Liver (tissue), 8 donors: ENCODE measurements around the gene SORL1-AS1.

Experiments used
- DNase-seq: peaks from one replicate; pipeline ENCODE4 v3.0.0-alpha.2; 2017; ENCODE audit warnings: low spot score
- H3K27ac ChIP-seq, 2 donors: one replicate each; pipeline ENCODE4 v1.7.0; 2013; ENCODE audit warnings: inconsistent platforms in 2 of 2, low read length in 2 of 2, control low read depth in 1 of 2, low read depth in 1 of 2, mild to moderate bottlenecking in 1 of 2
- H3K27me3 ChIP-seq, 4 donors: one replicate each; pipeline versions ENCODE4 v1.6.1 to v1.7.0; 2013; ENCODE audit warnings: low read length in 3 of 4, inconsistent platforms in 1 of 4, mild to moderate bottlenecking in 1 of 4, moderate library complexity in 1 of 4; ENCODE audit not compliant: control insufficient read depth in 4 of 4, insufficient read depth in 4 of 4
- H3K36me3 ChIP-seq, 4 donors: one replicate each; pipeline versions ENCODE4 v1.6.1 to v1.7.0; 2013; ENCODE audit warnings: low read length in 3 of 4, mild to moderate bottlenecking in 3 of 4, low read depth in 1 of 4, moderate library complexity in 1 of 4; ENCODE audit not compliant: control insufficient read depth in 4 of 4, insufficient read depth in 3 of 4
- H3K4me1 ChIP-seq, 4 donors: one replicate each; pipeline versions ENCODE4 v1.6.1 to v1.7.0; 2013; ENCODE audit warnings: low read length in 3 of 4, mild to moderate bottlenecking in 3 of 4, moderate library complexity in 1 of 4; ENCODE audit not compliant: control insufficient read depth in 4 of 4, insufficient read depth in 4 of 4
- H3K4me3 ChIP-seq, 3 donors: one replicate each; pipeline versions ENCODE4 v1.6.1 to v1.7.0; 2013; ENCODE audit warnings: low read length in 3 of 3, control low read depth in 1 of 3, low read depth in 1 of 3, mild to moderate bottlenecking in 1 of 3
- H3K9ac ChIP-seq, 2 donors: one replicate each; pipeline ENCODE4 v1.7.0; 2013; ENCODE audit warnings: low read length in 2 of 2, mild to moderate bottlenecking in 2 of 2, moderate library complexity in 2 of 2, control low read depth in 1 of 2, low read depth in 1 of 2
- H3K9me3 ChIP-seq, 4 donors: one replicate each; pipeline versions ENCODE4 v1.6.1 to v1.7.0; 2013; ENCODE audit warnings: low read length in 3 of 4; ENCODE audit not compliant: control insufficient read depth in 4 of 4
- ATF3 ChIP-seq: IDR thresholded peaks from 2 replicates; pipeline ENCODE4 v1.6.1; 2016; ENCODE audit warnings: antibody characterized with exemption
- CTCF ChIP-seq: fragments of 150-350 bp; IDR thresholded peaks from 2 replicates; pipeline ENCODE4 v1.5.1; 2017; ENCODE audit warnings: improper control_type of control experiment, low read depth, low read length; ENCODE audit not compliant: missing input control
- EGR1 ChIP-seq, 2 donors: IDR thresholded peaks; 2 replicates each; pipeline ENCODE4 v1.6.1; 2016 to 2018; ENCODE audit warnings: antibody characterized with exemption in 2 of 2, low read depth in 2 of 2
- FOXA1 ChIP-seq: IDR thresholded peaks from 2 replicates; pipeline ENCODE4 v1.6.1; 2016; ENCODE audit warnings: antibody characterized with exemption
- FOXA2 ChIP-seq: IDR thresholded peaks from 2 replicates; pipeline ENCODE4 v1.6.1; 2016; ENCODE audit warnings: antibody characterized with exemption
- HNF4A ChIP-seq, 2 donors: conservative IDR thresholded peaks; 2 replicates each; pipeline ENCODE4 v1.6.1; 2016; ENCODE audit warnings: antibody characterized with exemption in 2 of 2, mild to moderate bottlenecking in 2 of 2
- HNF4G ChIP-seq: IDR thresholded peaks from 2 replicates; pipeline ENCODE4 v1.6.1; 2016; ENCODE audit warnings: antibody characterized with exemption
- JUND ChIP-seq, 2 donors: IDR thresholded peaks; 2 replicates each; pipeline ENCODE4 v1.6.1; 2016; ENCODE audit warnings: antibody characterized with exemption in 2 of 2
- MAX ChIP-seq: IDR thresholded peaks from 2 replicates; pipeline ENCODE4 v1.6.1; 2016; ENCODE audit warnings: antibody characterized with exemption
- NR2F2 ChIP-seq: IDR thresholded peaks from 2 replicates; pipeline ENCODE4 v1.6.1; 2016; ENCODE audit warnings: antibody characterized with exemption
- RXRA ChIP-seq, 2 donors: IDR thresholded peaks; 2 replicates each; pipeline ENCODE4 v1.6.1; 2017 to 2018; ENCODE audit warnings: antibody characterized with exemption in 2 of 2, mild to moderate bottlenecking in 1 of 2
- SP1 ChIP-seq: IDR thresholded peaks from 2 replicates; pipeline ENCODE4 v1.6.1; 2018; ENCODE audit warnings: antibody characterized with exemption, mild to moderate bottlenecking
- YY1 ChIP-seq: IDR thresholded peaks from 2 replicates; pipeline ENCODE4 v1.6.1; 2016; ENCODE audit warnings: antibody characterized with exemption, mild to moderate bottlenecking
- whole genome bisulfite sequencing: extraction: QIAGEN DNeasy Blood & Tissue Kit; methylation state at CpG from one replicate; pipeline ENCODE4 v1.1.7; 2013; 5-methylcytosine and 5-hydroxymethylcytosine counted together
- TF ChIP-seq, protein P1 (sequence below): IDR thresholded peaks from 2 replicates; pipeline ENCODE4 v1.6.1; 2016; ENCODE audit warnings: antibody characterized with exemption, mild to moderate bottlenecking
- TF ChIP-seq, protein P2 (sequence below): IDR thresholded peaks from 2 replicates; pipeline ENCODE4 v1.6.1; 2016; ENCODE audit warnings: antibody characterized with exemption
- donor health status: healthy.
- donor health status: healthy.
- donor health status: healthy.
- donor health status: healthy.
- donor health status: healthy.

Gene SORL1-AS1

DNA sequence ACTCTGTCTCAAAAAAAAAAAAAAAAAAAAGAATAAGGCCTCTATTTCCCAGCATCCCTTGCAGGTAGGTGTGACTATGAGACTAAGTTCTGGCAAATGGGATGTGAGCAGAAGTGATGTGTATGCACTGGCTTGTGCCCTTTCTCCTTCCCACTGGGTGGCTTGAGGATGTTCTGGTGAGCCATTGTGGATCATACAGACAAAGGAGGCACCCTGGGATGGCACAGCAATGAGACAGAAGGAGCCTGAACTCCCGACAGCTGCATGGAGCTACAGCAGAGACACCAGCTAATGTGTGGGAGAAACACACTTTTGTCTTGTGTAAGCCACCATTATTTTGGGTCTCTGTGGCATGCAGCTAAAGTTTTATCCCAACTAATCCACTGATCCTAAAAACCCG, 11.2 kb downstream of the SORL1-AS1 start:
- Histone ChIP-seq H3K9ac (no peak overlapping the region), H3K27ac (no peak overlapping the region), H3K4me1 (peaks cover 0 to 13% (median 8%) of the 10 kb centered on the region in 4 donors), H3K4me3 (no peak overlapping the region), H3K9me3 (no peaks in the 10 kb centered on the region), H3K27me3 (no peaks in the 10 kb centered on the region), H3K36me3 (no peaks in the 10 kb centered on the region)
- 93% methylated on average over 2 of the region's 2 CpGs for WGBS
- DNase-seq: no peak
- no peak for TF ChIP-seq CTCF
- TF ChIP-seq RXRA (IDR thresholded peaks at IDR 0.05): no peak
- TF ChIP-seq SP1: no peak
- TF ChIP-seq YY1: no peak
- TF ChIP-seq, protein P1, sequence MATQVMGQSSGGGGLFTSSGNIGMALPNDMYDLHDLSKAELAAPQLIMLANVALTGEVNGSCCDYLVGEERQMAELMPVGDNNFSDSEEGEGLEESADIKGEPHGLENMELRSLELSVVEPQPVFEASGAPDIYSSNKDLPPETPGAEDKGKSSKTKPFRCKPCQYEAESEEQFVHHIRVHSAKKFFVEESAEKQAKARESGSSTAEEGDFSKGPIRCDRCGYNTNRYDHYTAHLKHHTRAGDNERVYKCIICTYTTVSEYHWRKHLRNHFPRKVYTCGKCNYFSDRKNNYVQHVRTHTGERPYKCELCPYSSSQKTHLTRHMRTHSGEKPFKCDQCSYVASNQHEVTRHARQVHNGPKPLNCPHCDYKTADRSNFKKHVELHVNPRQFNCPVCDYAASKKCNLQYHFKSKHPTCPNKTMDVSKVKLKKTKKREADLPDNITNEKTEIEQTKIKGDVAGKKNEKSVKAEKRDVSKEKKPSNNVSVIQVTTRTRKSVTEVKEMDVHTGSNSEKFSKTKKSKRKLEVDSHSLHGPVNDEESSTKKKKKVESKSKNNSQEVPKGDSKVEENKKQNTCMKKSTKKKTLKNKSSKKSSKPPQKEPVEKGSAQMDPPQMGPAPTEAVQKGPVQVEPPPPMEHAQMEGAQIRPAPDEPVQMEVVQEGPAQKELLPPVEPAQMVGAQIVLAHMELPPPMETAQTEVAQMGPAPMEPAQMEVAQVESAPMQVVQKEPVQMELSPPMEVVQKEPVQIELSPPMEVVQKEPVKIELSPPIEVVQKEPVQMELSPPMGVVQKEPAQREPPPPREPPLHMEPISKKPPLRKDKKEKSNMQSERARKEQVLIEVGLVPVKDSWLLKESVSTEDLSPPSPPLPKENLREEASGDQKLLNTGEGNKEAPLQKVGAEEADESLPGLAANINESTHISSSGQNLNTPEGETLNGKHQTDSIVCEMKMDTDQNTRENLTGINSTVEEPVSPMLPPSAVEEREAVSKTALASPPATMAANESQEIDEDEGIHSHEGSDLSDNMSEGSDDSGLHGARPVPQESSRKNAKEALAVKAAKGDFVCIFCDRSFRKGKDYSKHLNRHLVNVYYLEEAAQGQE: no peak
- TF ChIP-seq FOXA1: no peak
- TF ChIP-seq EGR1 (IDR thresholded peaks at IDR 0.05; ENCODE audit: low read depth in 2 of 2): no peak

GRCh38 chr11:121439759-121440158, 13.0 kb downstream of the SORL1-AS1 start:
- TF ChIP-seq HNF4A (conservative IDR thresholded peaks at IDR 0.05) (no peak), YY1 (no peak), MAX (no peak), HNF4G (no peak), ATF3 (no peak), JUND (IDR thresholded peaks at IDR 0.05) (no peak), CTCF (no peak), FOXA2 (no peak), NR2F2 (no peak)
- TF ChIP-seq, protein P1: no peak
- TF ChIP-seq, protein P2, sequence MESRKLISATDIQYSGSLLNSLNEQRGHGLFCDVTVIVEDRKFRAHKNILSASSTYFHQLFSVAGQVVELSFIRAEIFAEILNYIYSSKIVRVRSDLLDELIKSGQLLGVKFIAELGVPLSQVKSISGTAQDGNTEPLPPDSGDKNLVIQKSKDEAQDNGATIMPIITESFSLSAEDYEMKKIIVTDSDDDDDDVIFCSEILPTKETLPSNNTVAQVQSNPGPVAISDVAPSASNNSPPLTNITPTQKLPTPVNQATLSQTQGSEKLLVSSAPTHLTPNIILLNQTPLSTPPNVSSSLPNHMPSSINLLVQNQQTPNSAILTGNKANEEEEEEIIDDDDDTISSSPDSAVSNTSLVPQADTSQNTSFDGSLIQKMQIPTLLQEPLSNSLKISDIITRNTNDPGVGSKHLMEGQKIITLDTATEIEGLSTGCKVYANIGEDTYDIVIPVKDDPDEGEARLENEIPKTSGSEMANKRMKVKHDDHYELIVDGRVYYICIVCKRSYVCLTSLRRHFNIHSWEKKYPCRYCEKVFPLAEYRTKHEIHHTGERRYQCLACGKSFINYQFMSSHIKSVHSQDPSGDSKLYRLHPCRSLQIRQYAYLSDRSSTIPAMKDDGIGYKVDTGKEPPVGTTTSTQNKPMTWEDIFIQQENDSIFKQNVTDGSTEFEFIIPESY: no peak
- H3K27me3 ChIP-seq: no peaks in the 10 kb centered on the region
- H3K4me3 ChIP-seq: no peak overlapping the region
- no peak overlapping the region for H3K9ac ChIP-seq
- H3K36me3 ChIP-seq: no peaks in the 10 kb centered on the region
- H3K27ac ChIP-seq: no peak overlapping the region
- DNase-seq: no peak
- H3K9me3 ChIP-seq: no peaks in the 10 kb centered on the region
- peaks cover 0 to 11% (median 6%) of the 10 kb centered on the region in 4 donors for H3K4me1 ChIP-seq
